Nephron (organoid): ENCODE data around the gene MC1R.

Experiments
- H3K27ac Mint-ChIP-seq, 3 experiments: 2 replicates each; pipeline ENCODE4 v1.8.0; 2020; ENCODE audit warnings: mixed read lengths in 3 of 3, mild to moderate bottlenecking in 2 of 3, moderate library complexity in 1 of 3
- H3K27me3 Mint-ChIP-seq: 2 replicates; pipeline ENCODE4 v1.8.0; 2021; ENCODE audit warnings: low read depth, mild to moderate bottlenecking, moderate library complexity, mixed read lengths
- H3K36me3 Mint-ChIP-seq: 2 replicates; pipeline ENCODE4 v1.8.0; 2020; ENCODE audit warnings: low read depth, mixed read lengths
- H3K4me1 Mint-ChIP-seq: 2 replicates; pipeline ENCODE4 v1.8.0; 2020; ENCODE audit warnings: mixed read lengths
- H3K4me3 Mint-ChIP-seq, 3 experiments: 2 replicates each; pipeline ENCODE4 v1.8.0; 2020; ENCODE audit warnings: mild to moderate bottlenecking in 3 of 3, mixed read lengths in 3 of 3, moderate library complexity in 2 of 3
- H3K9me3 Mint-ChIP-seq: 2 replicates; pipeline ENCODE4 v1.8.0; 2020; ENCODE audit warnings: mixed read lengths
- TF ChIP-seq, protein P1 (sequence below), 3 experiments: fragments of 200-600 bp; sonication (generic); IDR thresholded peaks; one replicate each; pipeline ENCODE4 v1.5.0; 2021; ENCODE audit warnings: antibody characterized with exemption in 3 of 3; ENCODE audit not compliant: unreplicated experiment in 3 of 3

MC1R gene

DNA sequence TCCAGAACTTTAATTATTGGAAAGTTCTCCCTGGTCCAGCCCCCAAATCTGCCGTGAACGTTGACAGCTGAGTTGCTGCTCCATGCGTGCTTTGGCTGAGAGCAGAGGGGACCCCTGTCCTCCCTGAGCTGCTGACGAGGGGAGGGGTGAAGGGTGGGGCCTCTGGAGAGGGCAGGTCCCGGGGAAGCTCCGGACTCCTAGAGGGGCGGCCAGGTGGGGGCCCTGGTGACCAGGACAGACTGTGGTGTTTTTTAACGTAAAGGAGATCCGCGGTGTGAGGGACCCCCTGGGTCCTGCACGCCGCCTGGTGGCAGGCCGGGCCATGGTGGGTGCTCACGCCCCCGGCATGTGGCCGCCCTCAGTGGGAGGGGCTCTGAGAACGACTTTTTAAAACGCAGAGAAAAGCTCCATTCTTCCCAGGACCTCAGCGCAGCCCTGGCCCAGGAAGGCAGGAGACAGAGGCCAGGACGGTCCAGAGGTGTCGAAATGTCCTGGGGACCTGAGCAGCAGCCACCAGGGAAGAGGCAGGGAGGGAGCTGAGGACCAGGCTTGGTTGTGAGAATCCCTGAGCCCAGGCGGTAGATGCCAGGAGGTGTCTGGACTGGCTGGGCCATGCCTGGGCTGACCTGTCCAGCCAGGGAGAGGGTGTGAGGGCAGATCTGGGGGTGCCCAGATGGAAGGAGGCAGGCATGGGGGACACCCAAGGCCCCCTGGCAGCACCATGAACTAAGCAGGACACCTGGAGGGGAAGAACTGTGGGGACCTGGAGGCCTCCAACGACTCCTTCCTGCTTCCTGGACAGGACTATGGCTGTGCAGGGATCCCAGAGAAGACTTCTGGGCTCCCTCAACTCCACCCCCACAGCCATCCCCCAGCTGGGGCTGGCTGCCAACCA is at the start of gene MC1R:
Gene MC1R (plus strand): TSS at position 410 of the 895 bp plus-strand sequence. CDS start 397 bp downstream, at position 807.
- Mint-ChIP-seq H3K36me3 (peaks cover 4% of the 10 kb centered on the region), H3K27me3 (peaks cover 36% of the 10 kb centered on the region), H3K9me3 (no peaks in the 10 kb centered on the region), H3K4me1 (peaks cover 10% of the 10 kb centered on the region), H3K4me3 (peak within 1 kb of the TSS; percentile 69 to 73 (median 73)), H3K27ac (no peak within 1 kb of the TSS)
- TF ChIP-seq, protein P1, sequence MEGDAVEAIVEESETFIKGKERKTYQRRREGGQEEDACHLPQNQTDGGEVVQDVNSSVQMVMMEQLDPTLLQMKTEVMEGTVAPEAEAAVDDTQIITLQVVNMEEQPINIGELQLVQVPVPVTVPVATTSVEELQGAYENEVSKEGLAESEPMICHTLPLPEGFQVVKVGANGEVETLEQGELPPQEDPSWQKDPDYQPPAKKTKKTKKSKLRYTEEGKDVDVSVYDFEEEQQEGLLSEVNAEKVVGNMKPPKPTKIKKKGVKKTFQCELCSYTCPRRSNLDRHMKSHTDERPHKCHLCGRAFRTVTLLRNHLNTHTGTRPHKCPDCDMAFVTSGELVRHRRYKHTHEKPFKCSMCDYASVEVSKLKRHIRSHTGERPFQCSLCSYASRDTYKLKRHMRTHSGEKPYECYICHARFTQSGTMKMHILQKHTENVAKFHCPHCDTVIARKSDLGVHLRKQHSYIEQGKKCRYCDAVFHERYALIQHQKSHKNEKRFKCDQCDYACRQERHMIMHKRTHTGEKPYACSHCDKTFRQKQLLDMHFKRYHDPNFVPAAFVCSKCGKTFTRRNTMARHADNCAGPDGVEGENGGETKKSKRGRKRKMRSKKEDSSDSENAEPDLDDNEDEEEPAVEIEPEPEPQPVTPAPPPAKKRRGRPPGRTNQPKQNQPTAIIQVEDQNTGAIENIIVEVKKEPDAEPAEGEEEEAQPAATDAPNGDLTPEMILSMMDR (IDR thresholded peaks at IDR 0.05; ENCODE audit: unreplicated experiment in 3 of 3) = peak; percentile 36 to 53 (median 45)

DNA sequence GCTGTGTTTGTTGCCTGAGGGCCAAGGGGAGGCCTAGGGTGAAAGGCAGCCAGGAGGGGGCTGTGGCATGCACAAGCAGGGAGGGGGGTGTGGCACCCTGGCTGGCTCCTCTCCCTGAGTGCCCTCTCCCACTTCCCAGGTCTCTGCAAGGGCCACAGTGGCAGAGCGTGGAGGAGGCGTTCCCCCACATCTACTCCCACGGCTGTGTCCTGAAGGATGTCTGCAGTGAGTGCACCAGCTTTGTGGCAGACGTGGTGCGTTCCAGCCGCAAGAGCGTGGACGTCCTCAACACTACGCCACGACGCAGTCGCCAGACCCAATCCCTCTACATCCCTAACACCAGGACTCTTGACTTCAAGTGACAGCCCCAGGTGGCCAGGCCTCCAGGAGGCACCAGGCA is 48.8 kb upstream of the MC1R start:
- Mint-ChIP-seq H3K4me3 (no peak overlapping the region), H3K27me3 (peaks cover 3% of the 10 kb centered on the region), H3K27ac (no peak overlapping the region), H3K9me3 (no peaks in the 10 kb centered on the region), H3K4me1 (peaks cover 4% of the 10 kb centered on the region), H3K36me3 (peaks cover 11% of the 10 kb centered on the region)
- TF ChIP-seq, protein P1 (IDR thresholded peaks at IDR 0.05; ENCODE audit: unreplicated experiment in 3 of 3) = no peak

DNA sequence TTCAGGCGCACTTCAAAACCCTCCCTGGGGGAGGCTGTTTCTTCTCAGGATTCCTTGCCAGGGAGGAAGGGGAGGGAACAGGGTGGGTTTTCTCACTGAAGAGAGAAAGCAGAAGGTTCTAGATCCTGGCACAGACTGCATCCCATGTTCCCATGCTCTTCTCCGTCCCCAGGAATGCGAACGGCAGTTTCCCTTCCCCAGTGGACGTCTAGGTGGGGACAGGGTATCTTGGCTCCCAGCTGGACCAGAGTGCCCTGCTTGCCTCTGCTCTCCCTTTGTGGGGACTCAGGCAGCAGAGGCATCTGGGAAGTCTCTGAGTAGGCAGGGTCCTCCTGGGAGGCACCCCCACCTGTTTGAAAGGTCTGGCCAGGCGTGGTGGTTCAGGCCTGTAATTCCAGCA is 48.2 kb upstream of the MC1R start:
- Mint-ChIP-seq H3K36me3 (peaks cover 12% of the 10 kb centered on the region), H3K27me3 (peaks cover 3% of the 10 kb centered on the region), H3K27ac (no peak overlapping the region), H3K4me1 (peaks cover 9% of the 10 kb centered on the region), H3K9me3 (no peaks in the 10 kb centered on the region), H3K4me3 (peak overlapping the region in 2 of 3 experiments; percentile 38 to 48)
- TF ChIP-seq, protein P1 (IDR thresholded peaks at IDR 0.05; ENCODE audit: unreplicated experiment in 3 of 3) = no peak

- Mint-ChIP-seq H3K36me3 (peaks cover 12% of the 10 kb centered on the region), H3K9me3 (no peaks in the 10 kb centered on the region), H3K27me3 (peaks cover 3% of the 10 kb centered on the region), H3K4me3 (peak overlapping the region in 2 of 3 experiments; percentile 37 to 66), H3K27ac (no peak overlapping the region), H3K4me1 (peaks cover 9% of the 10 kb centered on the region)
- TF ChIP-seq, protein P1 (IDR thresholded peaks at IDR 0.05; ENCODE audit: unreplicated experiment in 3 of 3) = no peak
Measured at GRCh38 chr16:89871895-89872294, 46.8 kb upstream of the MC1R start.

- H3K4me3 Mint-ChIP-seq = peak within 1 kb of the TSS; percentile 93 to 94 (median 93)
- H3K36me3 Mint-ChIP-seq = peaks cover 12% of the 10 kb centered on the region
- H3K4me1 Mint-ChIP-seq = peaks cover 9% of the 10 kb centered on the region
Measured at GRCh38 chr16:89873109-89873971, 45.3 kb upstream of the MC1R start, which contains the start of gene TCF25. TCF25 (plus strand) TSS chr16:89873592; CDS start chr16:89873668, 76 bp downstream.

More at GRCh38 chr16:89873109-89873971, 45.3 kb upstream of the MC1R start, which contains the start of gene TCF25:
- H3K27ac Mint-ChIP-seq = peak within 1 kb of the TSS; percentile 93 to 99 (median 99)
- TF ChIP-seq, protein P1 (IDR thresholded peaks at IDR 0.05; ENCODE audit: unreplicated experiment in 3 of 3) = no peak
- H3K9me3 Mint-ChIP-seq = no peaks in the 10 kb centered on the region
- H3K27me3 Mint-ChIP-seq = no peaks in the 10 kb centered on the region
